ENCODE results near the gene TRIP11.

TRIP11 gene

GRCh38 chr14:91985521-91986255, 54.2 kb downstream of the TRIP11 start:
- TF ChIP-seq CTCF (conservative IDR thresholded peaks at IDR 0.05; ENCODE audit: low read depth, low read length): no peak
- no peak for DNase-seq (ENCODE audit: low read depth)
- H3K4me3 ChIP-seq (ENCODE audit: low read length): no peak overlapping the region

GRCh38 chr14:91985008-91985407, 54.9 kb downstream of the TRIP11 start:
- TF ChIP-seq CTCF (conservative IDR thresholded peaks at IDR 0.05; ENCODE audit: low read depth, low read length): no peak
- no peak overlapping the region for H3K4me3 ChIP-seq (ENCODE audit: low read length)
- no peak for DNase-seq (ENCODE audit: low read depth)

GRCh38 chr14:91983588-91983987, 56.3 kb downstream of the TRIP11 start:
- no peak overlapping the region for H3K4me3 ChIP-seq (ENCODE audit: low read length)
- no peak for TF ChIP-seq CTCF (conservative IDR thresholded peaks at IDR 0.05; ENCODE audit: low read depth, low read length)
- DNase-seq (ENCODE audit: low read depth): no peak

GRCh38 chr14:91980157-91980556, 59.7 kb downstream of the TRIP11 start:
- TF ChIP-seq CTCF (conservative IDR thresholded peaks at IDR 0.05; ENCODE audit: low read depth, low read length): no peak
- no peak overlapping the region for H3K4me3 ChIP-seq (ENCODE audit: low read length)
- peak; percentile 87 for DNase-seq (ENCODE audit: low read depth)

GRCh38 chr14:91977884-91978283, 62.0 kb downstream of the TRIP11 start:
- TF ChIP-seq CTCF (conservative IDR thresholded peaks at IDR 0.05; ENCODE audit: low read depth, low read length): no peak
- H3K4me3 ChIP-seq (ENCODE audit: low read length): no peak overlapping the region
- no peak for DNase-seq (ENCODE audit: low read depth)

GRCh38 chr14:91975763-91976162, 64.1 kb downstream of the TRIP11 start:
- DNase-seq (ENCODE audit: low read depth): no peak
- TF ChIP-seq CTCF (conservative IDR thresholded peaks at IDR 0.05; ENCODE audit: low read depth, low read length): no peak
- no peak overlapping the region for H3K4me3 ChIP-seq (ENCODE audit: low read length)

- no peak for DNase-seq (ENCODE audit: low read depth)
- H3K4me3 ChIP-seq (ENCODE audit: low read length): no peak overlapping the region
- no peak for TF ChIP-seq CTCF (conservative IDR thresholded peaks at IDR 0.05; ENCODE audit: low read depth, low read length)
Measured at GRCh38 chr14:91971188-91971778, 68.6 kb downstream of the TRIP11 start.

All from retinal pigment epithelial cell (primary cell).